ENCODE data around the gene MRPS26. TPM values are rescaled to one million over a fixed set of nuclear protein-coding genes. Genes with fewer than 3 reads are reported as not detected.

Gene MRPS26
- total and polyA plus RNA-seq, 7 donors, result 33.5 to 71.7 (median 61.3) TPM

DNA sequence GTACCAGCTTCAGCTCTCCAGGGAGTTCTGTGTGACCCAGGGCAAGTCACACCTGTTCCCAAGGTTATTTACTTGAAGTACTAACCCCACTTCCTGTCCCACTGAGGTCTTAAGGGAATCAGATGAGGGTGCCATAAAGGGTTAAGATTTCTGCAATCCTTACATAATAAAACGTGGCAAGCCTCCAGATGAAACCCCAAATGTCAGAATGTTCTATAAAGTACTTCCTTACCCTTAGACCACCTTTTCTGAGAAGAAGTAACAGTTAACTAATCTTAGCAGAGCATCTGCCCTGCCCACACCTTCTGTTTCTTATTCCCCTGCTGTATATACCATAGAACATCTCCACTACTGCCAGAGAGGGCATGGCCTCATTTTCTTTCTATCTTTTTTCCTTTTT is 44.7 kb downstream of the MRPS26 start:
- Histone ChIP-seq H3K4me1 (peaks cover 0 to 11% (median 4%) of the 10 kb centered on the region in 4 donors), H3K36me3 (no peaks in the 10 kb centered on the region), H3K27me3 (peaks cover 11 to 36% (median 21%) of the 10 kb centered on the region in 3 donors), H3K9me3 (no peaks in the 10 kb centered on the region), H3K27ac (no peak overlapping the region), H3K4me3 (no peak overlapping the region)
- TF ChIP-seq POLR2AphosphoS5 (IDR thresholded peaks at IDR 0.05) (no peak), POLR2A (IDR thresholded peaks at IDR 0.05) (no peak), EP300 (IDR thresholded peaks at IDR 0.05) (no peak)
- TF ChIP-seq, protein P1, sequence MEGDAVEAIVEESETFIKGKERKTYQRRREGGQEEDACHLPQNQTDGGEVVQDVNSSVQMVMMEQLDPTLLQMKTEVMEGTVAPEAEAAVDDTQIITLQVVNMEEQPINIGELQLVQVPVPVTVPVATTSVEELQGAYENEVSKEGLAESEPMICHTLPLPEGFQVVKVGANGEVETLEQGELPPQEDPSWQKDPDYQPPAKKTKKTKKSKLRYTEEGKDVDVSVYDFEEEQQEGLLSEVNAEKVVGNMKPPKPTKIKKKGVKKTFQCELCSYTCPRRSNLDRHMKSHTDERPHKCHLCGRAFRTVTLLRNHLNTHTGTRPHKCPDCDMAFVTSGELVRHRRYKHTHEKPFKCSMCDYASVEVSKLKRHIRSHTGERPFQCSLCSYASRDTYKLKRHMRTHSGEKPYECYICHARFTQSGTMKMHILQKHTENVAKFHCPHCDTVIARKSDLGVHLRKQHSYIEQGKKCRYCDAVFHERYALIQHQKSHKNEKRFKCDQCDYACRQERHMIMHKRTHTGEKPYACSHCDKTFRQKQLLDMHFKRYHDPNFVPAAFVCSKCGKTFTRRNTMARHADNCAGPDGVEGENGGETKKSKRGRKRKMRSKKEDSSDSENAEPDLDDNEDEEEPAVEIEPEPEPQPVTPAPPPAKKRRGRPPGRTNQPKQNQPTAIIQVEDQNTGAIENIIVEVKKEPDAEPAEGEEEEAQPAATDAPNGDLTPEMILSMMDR (IDR thresholded peaks at IDR 0.05), result no peak
- no peak for DNase-seq
- WGBS, 2 donors, result 2 to 4% methylated on average over 1 of the region's 1 CpG
- intact Hi-C loops (cut with DNase I), result no loop called here

DNA sequence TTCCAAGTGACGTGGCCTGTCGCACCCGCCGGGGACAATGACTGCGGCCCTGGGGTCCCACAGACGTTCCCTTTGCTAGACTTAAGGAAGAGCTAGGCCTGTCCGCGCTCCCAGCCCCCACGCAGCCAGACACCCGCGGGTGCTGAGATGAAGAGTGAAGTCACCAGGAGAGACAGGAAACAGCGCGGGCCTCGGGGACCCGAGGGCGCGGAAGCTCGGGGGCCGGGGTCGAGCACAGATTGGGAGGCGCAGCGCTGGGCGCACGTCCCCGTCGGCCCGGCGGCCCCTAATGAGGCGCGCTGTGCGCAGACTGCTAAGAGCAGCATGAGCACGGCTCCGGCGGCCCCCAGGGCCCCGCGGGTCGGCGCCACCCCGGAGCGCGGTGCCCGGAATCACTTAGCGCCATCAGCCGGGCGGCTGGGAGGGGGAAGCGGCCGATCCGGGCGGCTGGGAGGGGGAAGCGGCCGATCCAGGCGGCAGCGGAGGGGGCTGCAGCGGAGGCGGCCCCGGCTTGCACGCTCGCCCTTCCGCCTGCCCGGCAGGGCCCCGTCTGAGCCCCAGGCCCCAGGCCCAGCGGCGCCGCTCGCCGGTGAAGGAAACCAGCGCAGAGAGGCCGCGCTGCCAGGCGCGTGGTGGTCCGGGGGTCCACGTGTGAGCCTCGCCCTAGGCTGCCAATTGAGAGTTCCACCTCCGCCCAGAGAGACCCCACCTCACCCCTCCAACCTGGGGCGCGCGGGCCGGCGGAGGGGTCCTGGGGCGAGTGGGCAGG is 46.9 kb downstream of the MRPS26 start:
- WGBS, 2 donors, result 8 to 22% methylated on average over 81 of the region's 81 CpGs
- TF ChIP-seq EP300 (IDR thresholded peaks at IDR 0.05) (no peak), POLR2AphosphoS5 (IDR thresholded peaks at IDR 0.05) (no peak), POLR2A (IDR thresholded peaks at IDR 0.05) (no peak)
- TF ChIP-seq, protein P1 (IDR thresholded peaks at IDR 0.05), result no peak
- Histone ChIP-seq H3K27me3 (peaks cover 11 to 36% (median 21%) of the 10 kb centered on the region in 3 donors), H3K4me1 (peaks cover 0 to 11% (median 4%) of the 10 kb centered on the region in 4 donors), H3K4me3 (peak overlapping the region in 2 of 4 donors; percentile 17 to 40), H3K27ac (no peak overlapping the region), H3K36me3 (no peaks in the 10 kb centered on the region), H3K9me3 (no peaks in the 10 kb centered on the region)
- no peak for DNase-seq
- intact Hi-C loops (cut with DNase I), result no loop called here

DNA sequence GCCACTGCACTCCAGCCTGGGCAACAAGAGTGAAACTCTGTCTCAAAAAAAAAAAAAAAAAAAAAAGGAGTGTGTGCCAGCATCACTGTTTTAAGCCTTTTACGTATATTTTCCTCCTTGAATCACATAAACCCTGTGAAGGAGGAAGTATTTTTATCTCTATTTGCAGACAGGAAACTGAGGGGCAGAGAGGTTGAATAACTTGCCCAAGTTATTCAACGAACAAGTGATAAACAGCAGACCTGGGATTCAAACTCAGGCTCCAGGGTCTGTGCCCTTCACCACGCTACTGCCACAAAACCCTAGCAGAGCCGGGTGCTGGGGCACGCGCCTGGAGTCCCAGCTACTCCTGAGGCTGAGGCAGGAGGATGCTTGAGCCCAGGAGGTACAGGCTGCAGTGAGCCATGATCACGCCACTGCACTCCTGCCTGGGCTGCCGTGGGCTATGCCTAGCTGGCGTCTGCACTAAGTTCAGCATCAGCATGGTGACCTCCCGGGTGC is 48.1 kb downstream of the MRPS26 start:
- 46 to 53% methylated on average over 10 of the region's 10 CpGs for WGBS, 2 donors
- H3K4me3 ChIP-seq, result no peak overlapping the region
- peaks cover 11 to 36% (median 21%) of the 10 kb centered on the region in 3 donors for H3K27me3 ChIP-seq

DNA sequence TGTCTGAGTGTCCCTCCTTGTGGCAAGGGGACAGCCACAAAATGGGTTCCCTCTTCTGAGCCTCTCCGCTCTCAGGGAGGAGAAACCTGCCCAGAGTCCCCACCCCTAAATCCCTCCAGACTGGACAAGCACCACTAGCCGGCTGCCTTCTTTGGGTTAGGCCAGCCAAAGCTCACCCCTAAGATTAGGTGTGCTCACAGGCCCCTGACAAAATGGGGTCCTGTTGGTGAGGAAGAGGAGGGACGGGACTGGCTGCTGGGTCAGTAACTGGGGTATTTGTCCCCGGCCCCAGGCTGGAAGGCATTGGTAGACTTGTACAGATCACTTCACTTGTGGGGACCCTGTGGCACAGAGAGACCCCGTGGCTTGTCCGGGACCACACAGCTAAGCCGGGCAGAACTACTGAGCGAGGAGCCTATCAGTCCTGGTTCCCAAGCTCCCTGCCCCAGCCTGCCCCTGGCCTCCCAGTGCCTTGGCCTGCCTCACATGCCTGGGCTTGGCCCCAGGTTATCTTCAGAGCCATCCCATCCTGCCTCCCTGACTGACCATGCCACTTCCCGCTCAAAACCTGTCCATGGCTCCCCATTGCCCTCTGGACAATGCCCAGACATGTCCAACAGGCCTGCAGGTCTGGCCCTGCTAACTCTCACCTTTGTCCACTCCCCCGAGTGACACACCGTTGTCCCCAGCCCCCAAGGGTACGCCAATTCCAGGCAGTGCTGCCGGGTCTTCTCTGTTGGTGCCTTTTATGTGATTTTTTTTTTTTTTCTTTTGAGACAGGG is 49.2 kb downstream of the MRPS26 start:
- WGBS, 2 donors, result 86 to 91% methylated on average over 13 of the region's 13 CpGs
- TF ChIP-seq EP300 (IDR thresholded peaks at IDR 0.05), result no peak
- TF ChIP-seq, protein P1 (IDR thresholded peaks at IDR 0.05), result no peak
- no peak for TF ChIP-seq POLR2AphosphoS5 (IDR thresholded peaks at IDR 0.05)
- TF ChIP-seq POLR2A (IDR thresholded peaks at IDR 0.05), result no peak
- Histone ChIP-seq H3K27me3 (peaks cover 11 to 36% (median 21%) of the 10 kb centered on the region in 3 donors), H3K4me3 (no peak overlapping the region), H3K4me1 (peaks cover 0 to 11% (median 4%) of the 10 kb centered on the region in 4 donors), H3K36me3 (no peaks in the 10 kb centered on the region), H3K9me3 (no peaks in the 10 kb centered on the region), H3K27ac (no peak overlapping the region)
- no peak for DNase-seq
- intact Hi-C loops (cut with DNase I), result no loop called here

More for the DNA sequence above, 48.1 kb downstream of the MRPS26 start:
- H3K36me3 ChIP-seq, result no peaks in the 10 kb centered on the region
- intact Hi-C loops (cut with DNase I), result no loop called here
- no peaks in the 10 kb centered on the region for H3K9me3 ChIP-seq
- peaks cover 0 to 11% (median 4%) of the 10 kb centered on the region in 4 donors for H3K4me1 ChIP-seq
- TF ChIP-seq POLR2AphosphoS5 (IDR thresholded peaks at IDR 0.05), result no peak
- no peak for TF ChIP-seq EP300 (IDR thresholded peaks at IDR 0.05)
- no peak for TF ChIP-seq POLR2A (IDR thresholded peaks at IDR 0.05)
- TF ChIP-seq, protein P1 (IDR thresholded peaks at IDR 0.05), result no peak
- DNase-seq, result no peak
- no peak overlapping the region for H3K27ac ChIP-seq

Other genes with a start within 250 kb of the MRPS26 start
- 1 to 10 TPM in 3 of 4 donors, under 1 TPM in 1; 0.54 to 10.0 (median 1.8) TPM for gene CPXM1, start 245.4 kb upstream of the MRPS26 start, total RNA-seq
- 1 to 10 TPM in 2 of 3 donors, under 1 TPM in 1; 0.69 to 7.2 (median 1.2) TPM for gene CPXM1, start 245.4 kb upstream of the MRPS26 start, polyA plus RNA-seq
- gene C20orf141, start 231.1 kb upstream of the MRPS26 start, total RNA-seq, result not detected
- gene C20orf141, start 231.1 kb upstream of the MRPS26 start, polyA plus RNA-seq, result under 1 TPM in 1 of 3 donors, not detected in 2; 0.15 TPM
- under 1 TPM in 1 of 4 donors, not detected in 3; 0.28 TPM for gene TMEM239, start 229.7 kb upstream of the MRPS26 start, total RNA-seq
- gene TMEM239, start 229.7 kb upstream of the MRPS26 start, polyA plus RNA-seq, result not detected
- 10 to 100 TPM; 12.7 to 27.7 (median 21.5) TPM for gene PCED1A, start 205.4 kb upstream of the MRPS26 start, total RNA-seq
- gene PCED1A, start 205.4 kb upstream of the MRPS26 start, polyA plus RNA-seq, result 10 to 100 TPM in 2 of 3 donors, 1 to 10 TPM in 1; 8.6 to 28.0 (median 10.2) TPM
- 10 to 100 TPM; 19.4 to 24.4 (median 21.0) TPM for gene VPS16, start 205.3 kb upstream of the MRPS26 start, total RNA-seq
- 10 to 100 TPM; 21.6 to 37.6 (median 24.7) TPM for gene VPS16, start 205.3 kb upstream of the MRPS26 start, polyA plus RNA-seq
- gene PTPRA, start 172.6 kb upstream of the MRPS26 start, total RNA-seq, result 10 to 100 TPM; 62.0 to 86.4 (median 73.6) TPM
- gene PTPRA, start 172.6 kb upstream of the MRPS26 start, polyA plus RNA-seq, result 10 to 100 TPM; 10.2 to 30.2 (median 12.3) TPM
- 1 to 10 TPM in 1 of 4 donors, not detected in 3; 1.6 TPM for gene GNRH2, start 2.4 kb upstream of the MRPS26 start, total RNA-seq
- 1 to 10 TPM in 1 of 3 donors, under 1 TPM in 1, not detected in 1; 0.34 to 8.4 TPM for gene GNRH2, start 2.4 kb upstream of the MRPS26 start, polyA plus RNA-seq
- not detected for gene OXT, start 25.6 kb downstream of the MRPS26 start, total RNA-seq
- gene OXT, start 25.6 kb downstream of the MRPS26 start, polyA plus RNA-seq, result under 1 TPM in 1 of 3 donors, not detected in 2; 0.29 TPM
- not detected for gene AVP, start 38.7 kb downstream of the MRPS26 start, total RNA-seq
- gene AVP, start 38.7 kb downstream of the MRPS26 start, polyA plus RNA-seq, result not detected
- gene FASTKD5, start 113.8 kb downstream of the MRPS26 start, total RNA-seq, result 10 to 100 TPM in 2 of 4 donors, 1 to 10 TPM in 2; 9.1 to 12.5 (median 10.3) TPM
- 10 to 100 TPM in 2 of 3 donors, 1 to 10 TPM in 1; 7.2 to 14.4 (median 11.3) TPM for gene FASTKD5, start 113.8 kb downstream of the MRPS26 start, polyA plus RNA-seq
- 1 to 10 TPM; 6.3 to 9.4 (median 7.5) TPM for gene UBOX5, start 113.8 kb downstream of the MRPS26 start, total RNA-seq
- gene UBOX5, start 113.8 kb downstream of the MRPS26 start, polyA plus RNA-seq, result 1 to 10 TPM; 3.0 to 5.0 (median 3.0) TPM
- gene LZTS3, start 127.5 kb downstream of the MRPS26 start, total RNA-seq, result 1 to 10 TPM; 5.4 to 9.4 (median 8.4) TPM
- gene LZTS3, start 127.5 kb downstream of the MRPS26 start, polyA plus RNA-seq, result 10 to 100 TPM in 1 of 3 donors, 1 to 10 TPM in 2; 2.4 to 10.5 (median 2.5) TPM
- gene DDRGK1, start 158.6 kb downstream of the MRPS26 start, total RNA-seq, result 10 to 100 TPM; 56.0 to 86.1 (median 73.6) TPM
- 10 to 100 TPM; 16.8 to 74.3 (median 19.9) TPM for gene DDRGK1, start 158.6 kb downstream of the MRPS26 start, polyA plus RNA-seq
- 10 to 100 TPM; 17.1 to 31.7 (median 22.6) TPM for gene ITPA, start 163.4 kb downstream of the MRPS26 start, total RNA-seq
- 10 to 100 TPM; 47.4 to 92.5 (median 47.9) TPM for gene ITPA, start 163.4 kb downstream of the MRPS26 start, polyA plus RNA-seq
- gene SLC4A11, start 193.1 kb downstream of the MRPS26 start, total RNA-seq, result under 1 TPM in 1 of 4 donors, not detected in 3; 0.36 TPM
- 1 to 10 TPM in 1 of 3 donors, not detected in 2; 2.1 TPM for gene SLC4A11, start 193.1 kb downstream of the MRPS26 start, polyA plus RNA-seq